Stomach (tissue), 4 donors: ENCODE data around the gene LMCD1.

ENCODE experiments used
- POLR2AphosphoS5 ChIP-seq, 3 donors: sonication (generic); formaldehyde crosslinking; IDR thresholded peaks; one replicate each; pipeline ENCODE4 v1.6.1; 2016; ENCODE audit warnings: antibody characterized with exemption in 3 of 3
- TF ChIP-seq, protein P1 (sequence below), 7 experiments: fragments of 450-650 bp in 4 of 7; fragments of 200-600 bp in 3 of 7; sonication (generic) in 3 of 7; IDR thresholded peaks; one replicate each; pipeline ENCODE4 v1.5.1; 2016 to 2019; ENCODE audit warnings: antibody characterized with exemption in 7 of 7, control low read depth in 2 of 7, mild to moderate bottlenecking in 1 of 7

DNA sequence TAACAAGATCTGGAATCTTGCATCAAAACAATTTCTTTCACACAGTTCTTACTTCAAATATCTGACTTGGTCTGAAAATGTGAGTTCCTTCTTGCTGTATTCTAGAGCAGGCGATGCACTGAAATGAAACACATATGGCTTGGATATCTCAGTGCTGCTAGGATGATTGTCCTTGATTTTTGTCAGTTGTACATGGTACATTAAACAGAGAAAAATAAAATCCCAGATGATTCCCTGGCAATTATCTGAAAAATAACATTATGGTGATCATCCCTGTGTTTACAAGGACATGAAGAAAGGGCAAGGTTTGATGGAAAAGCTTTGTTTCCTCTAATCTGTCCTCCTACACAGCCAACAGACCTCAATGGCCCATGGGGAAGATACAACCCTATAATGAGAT is 10.6 kb downstream of the LMCD1 start:
- TF ChIP-seq, protein P1, sequence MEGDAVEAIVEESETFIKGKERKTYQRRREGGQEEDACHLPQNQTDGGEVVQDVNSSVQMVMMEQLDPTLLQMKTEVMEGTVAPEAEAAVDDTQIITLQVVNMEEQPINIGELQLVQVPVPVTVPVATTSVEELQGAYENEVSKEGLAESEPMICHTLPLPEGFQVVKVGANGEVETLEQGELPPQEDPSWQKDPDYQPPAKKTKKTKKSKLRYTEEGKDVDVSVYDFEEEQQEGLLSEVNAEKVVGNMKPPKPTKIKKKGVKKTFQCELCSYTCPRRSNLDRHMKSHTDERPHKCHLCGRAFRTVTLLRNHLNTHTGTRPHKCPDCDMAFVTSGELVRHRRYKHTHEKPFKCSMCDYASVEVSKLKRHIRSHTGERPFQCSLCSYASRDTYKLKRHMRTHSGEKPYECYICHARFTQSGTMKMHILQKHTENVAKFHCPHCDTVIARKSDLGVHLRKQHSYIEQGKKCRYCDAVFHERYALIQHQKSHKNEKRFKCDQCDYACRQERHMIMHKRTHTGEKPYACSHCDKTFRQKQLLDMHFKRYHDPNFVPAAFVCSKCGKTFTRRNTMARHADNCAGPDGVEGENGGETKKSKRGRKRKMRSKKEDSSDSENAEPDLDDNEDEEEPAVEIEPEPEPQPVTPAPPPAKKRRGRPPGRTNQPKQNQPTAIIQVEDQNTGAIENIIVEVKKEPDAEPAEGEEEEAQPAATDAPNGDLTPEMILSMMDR (IDR thresholded peaks at IDR 0.05): no peak
- TF ChIP-seq POLR2AphosphoS5 (IDR thresholded peaks at IDR 0.05): no peak
